Measurements from ENCODE around the gene AEBP1. TPM values are rescaled to one million over a fixed set of nuclear protein-coding genes. Genes with fewer than 3 reads are reported as not detected.

AEBP1 gene
- total RNA-seq, 1 experiment from 2014 or later: 30.1 TPM

GRCh38 chr7:44094365-44094764, 9.8 kb upstream of the AEBP1 start:
- Histone ChIP-seq H3K36me3 (ENCODE audit: insufficient read depth, low read length, poor library complexity, severe bottlenecking) (no peaks in the 10 kb centered on the region), H3K4me3 (ENCODE audit: low read depth, low read length, poor library complexity, severe bottlenecking) (no peak overlapping the region), H3K27me3 (replicated peaks; ENCODE audit: insufficient read depth, low read depth, low read length, poor library complexity) (no peaks in the 10 kb centered on the region), H3K9me3 (ENCODE audit: low read depth, low read length, poor library complexity, severe bottlenecking) (no peaks in the 10 kb centered on the region), H3K4me1 (ENCODE audit: insufficient read depth, low read length, poor library complexity, severe bottlenecking) (peaks cover 1% of the 10 kb centered on the region), H3K27ac (ENCODE audit: low read depth, low read length, poor library complexity, severe bottlenecking) (no peak overlapping the region)
- no TSS peak for BruUV-seq (replicated peaks)
- no peak for TF ChIP-seq EZH2 (IDR thresholded peaks at IDR 0.05; ENCODE audit: borderline replicate concordance, low read depth, low read length, poor library complexity, severe bottlenecking)
- TF ChIP-seq CTCF (conservative IDR thresholded peaks at IDR 0.05; ENCODE audit: low read depth, low read length): no peak
- DNase-seq (ENCODE audit: low spot score): no peak
- ChIA-PET POLR2A (ENCODE audit: low non-redundant PET) (no interaction called here), CTCF (no interaction called here)
- intact Hi-C loops (cut with micrococcal nuclease; ENCODE audit: unreplicated experiment): no loop called here

- Histone ChIP-seq H3K27ac (ENCODE audit: low read depth, low read length, poor library complexity, severe bottlenecking) (no peak overlapping the region), H3K9me3 (ENCODE audit: low read depth, low read length, poor library complexity, severe bottlenecking) (no peaks in the 10 kb centered on the region), H3K4me1 (ENCODE audit: insufficient read depth, low read length, poor library complexity, severe bottlenecking) (peaks cover 7% of the 10 kb centered on the region), H3K4me3 (ENCODE audit: low read depth, low read length, poor library complexity, severe bottlenecking) (no peak overlapping the region), H3K27me3 (replicated peaks; ENCODE audit: insufficient read depth, low read depth, low read length, poor library complexity) (no peaks in the 10 kb centered on the region), H3K36me3 (ENCODE audit: insufficient read depth, low read length, poor library complexity, severe bottlenecking) (no peaks in the 10 kb centered on the region)
- intact Hi-C loops (cut with micrococcal nuclease; ENCODE audit: unreplicated experiment): no loop called here
- CTCF ChIA-PET: no interaction called here
- DNase-seq (ENCODE audit: low spot score): no peak
- TF ChIP-seq EZH2 (IDR thresholded peaks at IDR 0.05; ENCODE audit: borderline replicate concordance, low read depth, low read length, poor library complexity, severe bottlenecking) (no peak), CTCF (conservative IDR thresholded peaks at IDR 0.05; ENCODE audit: low read depth, low read length) (no peak)
- no TSS peak for BruUV-seq (replicated peaks)
- POLR2A ChIA-PET (ENCODE audit: low non-redundant PET): no interaction called here
Observed at GRCh38 chr7:44094883-44095592, 9.1 kb upstream of the AEBP1 start.

- CTCF ChIA-PET: interaction anchor here (0.7 kb wide), 1 partner anchor 636 kb away, joined by 3 read pairs; no protein-coding TSS in a partner anchor
- no peak for DNase-seq (ENCODE audit: low spot score)
Observed at GRCh38 chr7:44095781-44096180, 8.4 kb upstream of the AEBP1 start.

More at GRCh38 chr7:44095781-44096180, 8.4 kb upstream of the AEBP1 start:
- no peak overlapping the region for H3K27ac ChIP-seq (ENCODE audit: low read depth, low read length, poor library complexity, severe bottlenecking)
- POLR2A ChIA-PET (ENCODE audit: low non-redundant PET): no interaction called here
- H3K27me3 ChIP-seq (replicated peaks; ENCODE audit: insufficient read depth, low read depth, low read length, poor library complexity): no peaks in the 10 kb centered on the region
- intact Hi-C loops (cut with micrococcal nuclease; ENCODE audit: unreplicated experiment): no loop called here
- no peaks in the 10 kb centered on the region for H3K9me3 ChIP-seq (ENCODE audit: low read depth, low read length, poor library complexity, severe bottlenecking)
- no peaks in the 10 kb centered on the region for H3K36me3 ChIP-seq (ENCODE audit: insufficient read depth, low read length, poor library complexity, severe bottlenecking)
- no peak overlapping the region for H3K4me3 ChIP-seq (ENCODE audit: low read depth, low read length, poor library complexity, severe bottlenecking)
- peaks cover 7% of the 10 kb centered on the region for H3K4me1 ChIP-seq (ENCODE audit: insufficient read depth, low read length, poor library complexity, severe bottlenecking)
- no peak for TF ChIP-seq CTCF (conservative IDR thresholded peaks at IDR 0.05; ENCODE audit: low read depth, low read length)
- TF ChIP-seq EZH2 (IDR thresholded peaks at IDR 0.05; ENCODE audit: borderline replicate concordance, low read depth, low read length, poor library complexity, severe bottlenecking): no peak
- no TSS peak for BruUV-seq (replicated peaks)

All from A673 (cell line).